ENCODE results near the gene COX6B2. TPM values are rescaled to one million over a fixed set of nuclear protein-coding genes. Genes with fewer than 3 reads are reported as not detected.
A peak's percentile ranks its signal among the peaks of the same experiment; 100 is the strongest.

COX6B2 gene
- total RNA-seq, 1 donor from 2014 or later: 5.2 TPM

- no peak for DNase-seq (ENCODE audit: extremely low spot score in 2 of 2)
- intact Hi-C loops (cut with DNase I): loop anchor here (10.0 kb wide), 2 partner anchors 69 to 199 kb away; partner anchors contain the start of genes IL11 and TMEM190
These were observed 49.0 kb downstream of the COX6B2 start for GRCh38 chr19:55305491-55305890.

GRCh38 chr19:55304980-55305379 lies 49.5 kb downstream of the COX6B2 start:
- no peak overlapping the region for H3K4me3 ChIP-seq
- no peaks in the 10 kb centered on the region for H3K36me3 ChIP-seq
- TF ChIP-seq POLR2AphosphoS5 (IDR thresholded peaks at IDR 0.05; ENCODE audit: insufficient read depth in 1 of 2, low read depth in 1 of 2): no peak
- no peak for TF ChIP-seq CTCF (IDR thresholded peaks at IDR 0.05)
- TF ChIP-seq POLR2A (IDR thresholded peaks at IDR 0.05): no peak
- no peaks in the 10 kb centered on the region for H3K9me3 ChIP-seq
- intact Hi-C loops (cut with DNase I): loop anchor here (10.0 kb wide), 2 partner anchors 70 to 200 kb away; partner anchors contain the start of genes IL11 and TMEM190
- DNase-seq (ENCODE audit: extremely low spot score in 2 of 2): no peak
- peaks cover 6% of the 10 kb centered on the region for H3K4me1 ChIP-seq
- no peak overlapping the region for H3K27ac ChIP-seq
- H3K27me3 ChIP-seq: no peaks in the 10 kb centered on the region

More at GRCh38 chr19:55305491-55305890, 49.0 kb downstream of the COX6B2 start:
- TF ChIP-seq POLR2A (IDR thresholded peaks at IDR 0.05) (no peak), POLR2AphosphoS5 (IDR thresholded peaks at IDR 0.05; ENCODE audit: insufficient read depth in 1 of 2, low read depth in 1 of 2) (no peak), CTCF (IDR thresholded peaks at IDR 0.05) (no peak)
- H3K36me3 ChIP-seq: no peaks in the 10 kb centered on the region
- no peaks in the 10 kb centered on the region for H3K27me3 ChIP-seq
- H3K4me1 ChIP-seq: peaks cover 6% of the 10 kb centered on the region
- no peak overlapping the region for H3K4me3 ChIP-seq
- no peak overlapping the region for H3K27ac ChIP-seq
- no peaks in the 10 kb centered on the region for H3K9me3 ChIP-seq

GRCh38 chr19:55304279-55304978 lies 50.1 kb downstream of the COX6B2 start:
- intact Hi-C loops (cut with DNase I): loop anchor here (10.0 kb wide), 2 partner anchors 70 to 200 kb away; partner anchors contain the start of genes IL11 and TMEM190
- DNase-seq (ENCODE audit: extremely low spot score in 2 of 2): no peak
- Histone ChIP-seq H3K27me3 (no peaks in the 10 kb centered on the region), H3K27ac (no peak overlapping the region), H3K9me3 (no peaks in the 10 kb centered on the region), H3K4me1 (peaks cover 6% of the 10 kb centered on the region), H3K4me3 (no peak overlapping the region), H3K36me3 (no peaks in the 10 kb centered on the region)
- no peak for TF ChIP-seq CTCF (IDR thresholded peaks at IDR 0.05)
- TF ChIP-seq POLR2AphosphoS5 (IDR thresholded peaks at IDR 0.05; ENCODE audit: insufficient read depth in 1 of 2, low read depth in 1 of 2): no peak
- no peak for TF ChIP-seq POLR2A (IDR thresholded peaks at IDR 0.05)

- H3K4me3 ChIP-seq: no peak overlapping the region
- no peaks in the 10 kb centered on the region for H3K9me3 ChIP-seq
- TF ChIP-seq CTCF (IDR thresholded peaks at IDR 0.05) (no peak), POLR2A (IDR thresholded peaks at IDR 0.05) (no peak), POLR2AphosphoS5 (IDR thresholded peaks at IDR 0.05; ENCODE audit: insufficient read depth in 1 of 2, low read depth in 1 of 2) (no peak)
- no peak for DNase-seq (ENCODE audit: extremely low spot score in 2 of 2)
- peaks cover 6% of the 10 kb centered on the region for H3K4me1 ChIP-seq
- no peaks in the 10 kb centered on the region for H3K36me3 ChIP-seq
- intact Hi-C loops (cut with DNase I): loop anchor here (10.0 kb wide), 2 partner anchors 71 to 201 kb away; partner anchors contain the start of genes IL11 and TMEM190
- H3K27ac ChIP-seq: no peak overlapping the region
- H3K27me3 ChIP-seq: no peaks in the 10 kb centered on the region
These were observed 51.0 kb downstream of the COX6B2 start for GRCh38 chr19:55303477-55303876.

GRCh38 chr19:55302318-55302703 lies 52.2 kb downstream of the COX6B2 start:
- Histone ChIP-seq H3K4me3 (peak overlapping the region in 1 of 2 donors; percentile 5), H3K27me3 (no peaks in the 10 kb centered on the region), H3K9me3 (no peaks in the 10 kb centered on the region), H3K4me1 (peaks cover 6% of the 10 kb centered on the region), H3K36me3 (no peaks in the 10 kb centered on the region), H3K27ac (no peak overlapping the region)
- no peak for DNase-seq (ENCODE audit: extremely low spot score in 2 of 2)
- no peak for TF ChIP-seq POLR2AphosphoS5 (IDR thresholded peaks at IDR 0.05; ENCODE audit: insufficient read depth in 1 of 2, low read depth in 1 of 2)
- TF ChIP-seq POLR2A (IDR thresholded peaks at IDR 0.05): no peak
- no peak for TF ChIP-seq CTCF (IDR thresholded peaks at IDR 0.05)
- intact Hi-C loops (cut with DNase I): loop anchor here (10.0 kb wide), 2 partner anchors 72 to 202 kb away; partner anchors contain the start of genes IL11 and TMEM190

All from vagina (tissue), 2 donors.